VCaP (cell line): ENCODE data around the gene FKBP3.

Source experiments
- H3K27ac ChIP-seq: fragments of 450-650 bp; 2 replicates; pipeline ENCODE4 v1.5.1; 2017
- TF ChIP-seq, protein P1 (sequence below): fragments of 450-650 bp; conservative IDR thresholded peaks from 2 replicates; pipeline ENCODE4 v1.5.1; 2017; ENCODE audit warnings: mild to moderate bottlenecking, moderate library complexity

FKBP3 gene

DNA sequence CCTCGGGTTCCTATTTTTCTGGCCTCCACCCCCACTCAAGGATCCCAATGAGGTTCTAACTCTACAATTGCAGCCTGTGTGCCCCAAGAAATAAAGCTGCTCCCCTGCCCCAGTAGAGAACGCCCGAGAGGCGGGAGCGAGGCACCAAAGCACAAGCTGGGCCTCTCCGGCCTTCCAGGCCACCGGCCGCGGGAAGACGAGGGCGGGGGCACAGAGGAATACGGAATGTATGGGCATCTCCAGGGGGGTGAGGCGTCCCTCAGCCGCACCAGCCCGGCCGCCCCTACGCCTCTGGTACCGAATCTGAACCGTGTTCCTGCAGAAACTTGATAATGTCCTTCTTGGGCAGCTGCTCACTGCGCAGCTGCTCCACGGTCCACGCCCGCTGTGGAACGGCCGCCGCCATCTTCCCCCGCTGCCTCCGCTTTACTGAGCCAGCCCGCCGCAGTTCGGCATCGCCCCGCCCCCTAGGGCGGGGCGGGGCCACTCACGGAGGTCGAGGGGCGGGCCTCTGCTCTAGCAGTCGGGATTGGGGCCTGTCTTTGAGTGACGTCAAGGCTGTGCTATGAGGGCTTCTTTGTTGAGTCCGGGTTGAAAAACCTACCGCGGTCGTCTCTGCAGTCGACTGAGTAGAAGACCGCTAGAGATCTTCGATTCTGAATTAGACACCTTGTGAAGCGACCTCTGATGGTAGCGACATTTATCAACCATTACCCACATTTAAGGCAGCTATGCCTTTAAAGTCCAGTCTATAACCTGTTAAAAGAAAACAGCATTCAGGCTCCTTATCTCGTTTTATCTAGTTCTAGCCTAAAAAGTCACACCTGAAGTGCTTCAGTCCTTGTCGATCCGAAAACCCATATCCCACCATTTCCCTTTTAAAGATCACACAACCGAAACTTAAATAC, at the start of gene FKBP3:
FKBP3 (minus strand) TSS at position 431 of the 908 bp plus-strand sequence; CDS start at position 406, 25 bp downstream.
- TF ChIP-seq, protein P1, sequence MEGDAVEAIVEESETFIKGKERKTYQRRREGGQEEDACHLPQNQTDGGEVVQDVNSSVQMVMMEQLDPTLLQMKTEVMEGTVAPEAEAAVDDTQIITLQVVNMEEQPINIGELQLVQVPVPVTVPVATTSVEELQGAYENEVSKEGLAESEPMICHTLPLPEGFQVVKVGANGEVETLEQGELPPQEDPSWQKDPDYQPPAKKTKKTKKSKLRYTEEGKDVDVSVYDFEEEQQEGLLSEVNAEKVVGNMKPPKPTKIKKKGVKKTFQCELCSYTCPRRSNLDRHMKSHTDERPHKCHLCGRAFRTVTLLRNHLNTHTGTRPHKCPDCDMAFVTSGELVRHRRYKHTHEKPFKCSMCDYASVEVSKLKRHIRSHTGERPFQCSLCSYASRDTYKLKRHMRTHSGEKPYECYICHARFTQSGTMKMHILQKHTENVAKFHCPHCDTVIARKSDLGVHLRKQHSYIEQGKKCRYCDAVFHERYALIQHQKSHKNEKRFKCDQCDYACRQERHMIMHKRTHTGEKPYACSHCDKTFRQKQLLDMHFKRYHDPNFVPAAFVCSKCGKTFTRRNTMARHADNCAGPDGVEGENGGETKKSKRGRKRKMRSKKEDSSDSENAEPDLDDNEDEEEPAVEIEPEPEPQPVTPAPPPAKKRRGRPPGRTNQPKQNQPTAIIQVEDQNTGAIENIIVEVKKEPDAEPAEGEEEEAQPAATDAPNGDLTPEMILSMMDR = peak; percentile 57
- H3K27ac ChIP-seq = peak within 1 kb of the TSS; percentile 92

DNA sequence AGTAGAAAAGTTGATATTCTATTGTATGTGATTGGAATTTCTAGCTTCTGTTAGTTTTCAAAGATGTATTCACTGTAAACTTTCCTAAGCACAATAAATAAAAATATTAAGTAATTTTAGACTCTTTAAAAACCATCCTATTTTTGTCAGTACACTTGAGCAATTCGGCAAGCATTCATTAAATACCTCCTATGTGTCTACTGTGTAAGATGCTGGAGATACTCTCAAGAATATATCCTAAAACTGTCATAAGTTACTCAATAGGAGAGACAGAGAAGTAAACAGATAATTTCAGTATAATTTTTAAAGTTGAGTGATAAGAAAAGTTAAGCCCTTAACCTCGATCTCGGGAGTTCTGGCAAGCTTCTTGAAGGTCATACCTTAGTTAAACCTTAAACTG, 47.5 kb upstream of the FKBP3 start:
- TF ChIP-seq, protein P1 = no peak
- H3K27ac ChIP-seq = no peak overlapping the region

DNA sequence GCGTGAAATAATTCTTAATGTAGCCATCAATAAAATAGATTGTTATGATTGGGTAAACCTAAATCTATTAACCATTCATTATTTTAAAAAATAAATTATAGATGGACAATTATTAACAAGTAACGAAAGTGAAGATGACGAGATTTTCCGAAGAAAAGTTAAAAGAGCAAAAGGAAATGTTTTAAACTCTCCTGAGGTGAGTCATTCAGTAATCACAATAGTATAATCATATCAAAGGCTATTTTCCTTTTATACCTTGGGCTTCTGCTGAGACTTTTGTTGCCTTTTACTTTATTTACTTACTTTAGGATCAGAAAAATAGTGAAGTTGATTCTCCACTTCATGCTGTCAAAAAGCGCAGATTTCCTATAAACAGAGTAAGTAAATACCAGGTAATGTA, 47.0 kb upstream of the FKBP3 start:
- TF ChIP-seq, protein P1 = no peak
- no peak overlapping the region for H3K27ac ChIP-seq

DNA sequence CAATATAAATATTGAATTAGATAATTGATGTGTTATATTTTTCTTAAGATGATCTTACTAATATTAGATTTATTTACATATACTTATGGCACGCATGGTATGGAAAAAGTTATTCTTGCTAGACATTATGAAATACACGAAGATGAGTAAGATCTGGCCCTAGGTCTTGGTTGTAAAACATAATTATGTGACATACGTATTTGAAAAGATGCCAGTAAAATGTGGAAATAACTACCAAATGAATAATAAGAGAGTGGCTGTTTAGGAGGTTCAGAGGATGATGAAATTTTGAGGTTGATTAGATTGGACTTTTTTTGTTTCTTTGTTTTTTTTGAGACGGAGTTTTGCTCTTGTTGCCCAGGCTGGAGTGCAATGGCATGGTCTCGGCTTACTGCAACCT, 42.8 kb upstream of the FKBP3 start:
- TF ChIP-seq, protein P1 = no peak
- no peak overlapping the region for H3K27ac ChIP-seq

DNA sequence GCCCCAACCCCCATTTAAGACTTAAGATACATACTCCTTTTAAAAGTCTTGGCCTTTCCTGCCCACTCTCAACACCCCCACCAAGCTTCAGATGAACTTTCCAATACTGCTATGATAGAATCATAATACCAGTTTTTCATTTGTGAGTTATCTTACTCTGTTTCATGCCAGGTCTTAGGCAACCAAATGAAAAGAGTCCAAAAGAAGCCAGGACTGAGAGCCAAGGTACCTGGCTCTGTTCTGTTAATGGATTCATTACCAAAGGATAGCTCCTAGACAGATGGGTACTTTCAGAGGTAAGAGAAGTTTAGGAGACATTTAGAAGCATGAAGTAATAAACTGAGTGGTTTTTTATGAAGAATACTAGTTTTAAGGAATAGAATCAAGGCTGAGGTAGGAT, 35.6 kb upstream of the FKBP3 start:
- TF ChIP-seq, protein P1 = no peak
- no peak overlapping the region for H3K27ac ChIP-seq

DNA sequence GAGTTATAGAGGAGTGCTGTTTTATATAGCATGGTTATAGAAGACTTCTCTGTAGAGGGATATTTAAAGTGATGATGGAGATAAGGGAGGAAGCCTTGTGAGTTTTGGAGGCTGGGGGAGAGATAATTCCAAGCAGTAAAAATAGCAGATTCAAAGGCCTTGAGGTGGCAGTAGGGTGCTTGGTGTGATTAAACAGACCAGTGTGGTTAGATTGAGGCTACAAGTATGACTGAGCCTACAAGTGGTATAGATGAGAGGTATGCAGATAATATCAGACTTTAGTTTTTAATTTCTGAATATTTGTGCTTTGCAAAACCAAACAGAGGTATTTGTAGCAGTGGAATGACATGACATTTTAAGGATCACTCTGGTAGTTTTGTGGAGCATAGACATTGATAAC, 21.8 kb upstream of the FKBP3 start:
- TF ChIP-seq, protein P1 = no peak
- no peak overlapping the region for H3K27ac ChIP-seq

DNA sequence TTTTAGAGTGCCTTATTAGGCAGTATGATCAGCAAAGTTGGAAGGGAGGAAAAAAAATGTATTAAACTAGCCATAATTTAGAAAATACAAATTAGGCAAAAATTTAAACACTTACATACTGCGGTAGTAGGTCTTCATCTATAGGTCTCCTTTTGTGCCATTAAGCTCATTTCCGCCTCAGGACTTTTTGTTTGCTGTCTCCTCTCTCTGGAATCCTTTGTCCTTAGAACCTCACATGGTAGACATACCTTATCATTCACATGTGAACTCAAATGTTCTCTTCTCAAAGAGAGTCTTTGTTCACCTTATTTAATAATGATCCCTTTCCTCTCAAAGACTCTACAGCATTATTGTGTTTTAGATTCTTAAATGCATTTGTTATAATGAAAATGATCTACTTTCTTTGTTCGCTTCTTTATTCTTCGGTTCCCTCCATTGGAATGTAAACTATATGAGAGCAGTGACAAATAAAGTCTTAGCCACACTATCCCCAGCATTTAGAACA, 16.2 kb upstream of the FKBP3 start:
- TF ChIP-seq, protein P1 = no peak

More for the DNA sequence above, 16.2 kb upstream of the FKBP3 start:
- H3K27ac ChIP-seq = no peak overlapping the region
